Stimulated activated CD4-positive, alpha-beta T cell treated with anti-CD3 and anti-CD28 coated beads, Interleukin-4, amount 100 ng/mL, for 24 hours (primary cell): ENCODE results near the gene PRKCB.
"Not testable (repeated sequence)": the region's sequence is repeated elsewhere in the genome, so short reads cannot be mapped to it uniquely, and the experiment has no call there.

Source experiments
- DNase-seq: peaks from one replicate; pipeline ENCODE4 v3.0.0-alpha.2; 2020

The PRKCB gene

DNA sequence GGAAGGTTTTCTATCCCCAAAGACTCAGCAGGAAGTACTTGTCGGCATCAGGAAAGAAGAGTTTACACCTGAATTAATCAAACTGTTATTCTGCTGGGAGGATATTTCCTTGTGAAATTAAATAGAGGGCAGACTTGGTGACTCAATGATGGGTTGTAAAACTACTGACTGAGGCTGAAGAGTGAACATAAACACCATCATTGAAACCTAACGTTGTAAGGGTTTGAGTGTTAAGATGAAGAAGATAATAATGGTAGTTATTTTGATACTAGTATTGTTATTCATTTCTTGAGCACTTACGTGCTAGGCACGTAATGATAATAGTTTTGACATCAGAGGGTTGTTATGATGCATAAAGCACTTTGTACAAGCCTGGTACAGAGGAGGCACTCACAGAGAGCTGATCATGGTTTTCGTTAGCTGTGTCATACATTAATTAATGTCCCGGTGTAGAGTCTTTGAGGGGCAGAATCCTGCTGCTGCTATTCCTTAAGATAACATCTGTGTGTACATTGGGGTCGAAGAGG, 356.2 kb downstream of the PRKCB start:
- DNase-seq, result no peak

DNA sequence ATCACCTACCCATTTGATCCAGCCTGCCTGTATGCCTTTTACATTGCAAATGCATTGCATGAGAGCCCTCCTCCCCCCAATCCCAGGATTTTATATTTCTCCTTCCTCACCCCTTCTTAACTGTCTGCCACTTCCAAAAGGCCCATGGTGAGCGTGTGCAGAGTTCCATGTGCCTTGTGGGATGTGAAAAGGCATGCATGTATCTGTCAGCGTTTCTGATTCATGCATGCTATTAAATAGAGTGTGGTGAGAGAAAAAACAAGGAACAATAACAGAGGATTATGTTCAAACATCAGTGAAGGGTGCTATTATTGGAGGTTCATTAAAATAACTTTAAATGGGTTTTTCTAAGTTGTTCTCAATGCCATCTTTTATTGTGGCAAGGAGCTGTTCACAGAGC, 359.4 kb downstream of the PRKCB start:
- no peak for DNase-seq

DNA sequence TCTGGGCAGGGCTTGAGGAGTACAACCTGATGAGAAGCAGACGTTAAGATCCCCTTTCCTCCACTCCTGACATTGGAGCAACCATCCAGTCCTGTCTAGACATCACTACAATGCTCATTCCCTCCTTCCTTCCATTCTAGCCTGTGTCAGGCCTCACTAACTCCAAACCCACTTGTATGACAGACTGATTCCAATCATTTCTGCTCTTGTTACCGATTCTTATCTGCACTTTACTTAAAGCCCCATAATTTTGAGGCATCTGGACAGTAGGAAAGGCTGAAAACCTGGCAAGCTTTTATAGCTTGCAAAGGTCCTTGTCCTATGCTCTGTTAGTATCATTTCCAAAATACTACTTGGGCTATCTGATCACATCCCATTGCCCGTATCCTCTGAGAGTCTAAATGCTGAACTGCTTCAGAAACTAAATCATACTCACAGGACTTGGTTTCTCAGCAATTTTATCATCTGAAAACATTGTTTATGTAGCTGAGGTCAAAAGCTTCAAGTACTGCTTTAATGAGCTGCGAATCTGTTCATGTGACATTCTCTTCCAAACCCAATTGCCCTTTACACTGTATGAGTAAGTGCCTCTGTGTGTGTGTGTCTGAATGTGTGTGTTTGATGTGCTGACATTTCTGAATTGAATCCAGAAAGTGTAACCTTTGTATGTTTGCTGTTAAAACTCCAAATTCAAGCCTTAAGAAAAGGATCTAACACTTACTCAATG, 363.2 kb downstream of the PRKCB start:
- no peak for DNase-seq

GRCh38 chr16:24203675-24204074, 367.9 kb downstream of the PRKCB start:
- DNase-seq, result no peak

DNA sequence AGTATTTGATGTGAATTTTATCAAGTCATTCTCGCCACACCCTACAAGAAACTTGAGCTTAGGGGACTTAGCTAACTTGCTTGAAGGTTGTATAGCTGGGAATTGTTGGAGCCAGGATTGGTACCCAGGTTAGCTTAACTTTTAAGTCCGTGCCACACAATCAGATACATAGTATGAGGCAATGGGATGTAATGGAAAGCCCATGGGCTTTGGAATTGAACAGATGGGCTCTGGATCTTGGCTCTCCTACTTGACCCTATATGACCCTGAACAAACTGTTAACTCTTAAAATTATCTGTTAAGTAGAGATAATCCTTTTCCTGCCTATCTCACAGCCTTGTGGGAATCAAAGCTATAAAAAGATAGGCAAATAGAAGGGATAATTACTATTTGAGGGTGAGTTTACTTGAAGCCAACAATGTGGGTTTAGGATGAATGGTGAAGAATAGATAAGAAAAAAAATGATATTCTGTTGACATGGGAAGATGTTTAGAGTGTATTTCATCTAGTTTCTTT, 368.4 kb downstream of the PRKCB start:
- DNase-seq, result no peak

GRCh38 chr16:24206926-24207325, 371.1 kb downstream of the PRKCB start:
- no peak for DNase-seq

DNA sequence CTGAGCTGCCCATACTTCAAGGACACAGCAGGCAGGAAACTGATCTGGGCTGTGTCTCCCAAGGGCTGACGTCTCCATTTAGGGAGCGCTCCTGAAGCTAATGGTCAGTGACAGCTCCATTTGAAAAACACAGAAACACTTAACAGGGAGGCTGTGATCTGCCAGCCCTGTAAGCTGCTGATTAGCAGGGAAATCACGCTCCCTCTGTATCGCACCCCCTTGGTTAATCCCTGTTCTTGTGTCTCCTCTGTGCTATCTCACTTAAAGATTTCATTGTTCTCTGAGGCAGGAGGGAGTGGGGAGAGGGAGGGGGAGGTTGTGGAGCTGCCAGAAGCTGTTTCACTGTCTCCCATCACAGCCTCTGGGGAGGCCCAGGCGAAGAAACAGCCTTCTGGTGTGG, 372.9 kb downstream of the PRKCB start:
- DNase-seq, result no peak

DNA sequence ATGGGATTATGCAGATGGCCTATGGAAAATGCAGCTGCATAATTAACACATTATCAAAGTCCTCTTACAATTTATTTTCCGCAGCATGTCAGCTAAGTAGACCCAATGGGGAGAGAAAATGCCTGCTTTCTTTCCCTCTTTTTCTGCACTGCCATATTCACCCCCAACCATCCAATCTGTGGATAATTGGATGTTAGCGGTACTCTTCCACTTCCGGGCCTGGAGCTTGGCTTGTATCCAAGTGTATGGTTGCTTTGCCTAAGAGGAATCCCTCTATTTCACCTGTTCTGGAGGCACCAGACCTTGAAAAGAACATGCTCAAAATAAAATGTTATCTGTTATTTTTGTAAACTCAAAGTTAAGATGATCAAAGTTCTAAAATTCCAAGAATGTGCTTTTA, 379.2 kb downstream of the PRKCB start:
- no peak for DNase-seq

DNA sequence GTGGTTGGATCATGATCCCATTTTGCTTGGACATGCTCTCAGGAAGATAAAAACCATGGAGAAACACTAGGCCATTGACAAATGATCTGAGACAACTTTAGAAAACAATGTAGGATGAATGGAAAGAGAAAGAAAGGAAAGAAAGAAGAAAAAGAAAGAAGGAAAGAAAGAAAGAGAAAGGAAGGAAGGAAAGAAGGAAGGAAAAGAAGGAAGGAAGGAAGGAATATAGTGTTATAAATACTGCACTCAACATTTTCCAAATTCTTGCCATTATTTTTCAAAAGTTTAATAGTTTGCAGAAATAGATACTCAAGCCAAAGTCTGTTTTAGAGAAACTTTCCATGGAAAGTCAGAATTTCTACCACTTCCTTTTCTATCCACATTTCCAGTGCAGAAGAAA, 381.2 kb downstream of the PRKCB start:
- no peak for DNase-seq

DNA sequence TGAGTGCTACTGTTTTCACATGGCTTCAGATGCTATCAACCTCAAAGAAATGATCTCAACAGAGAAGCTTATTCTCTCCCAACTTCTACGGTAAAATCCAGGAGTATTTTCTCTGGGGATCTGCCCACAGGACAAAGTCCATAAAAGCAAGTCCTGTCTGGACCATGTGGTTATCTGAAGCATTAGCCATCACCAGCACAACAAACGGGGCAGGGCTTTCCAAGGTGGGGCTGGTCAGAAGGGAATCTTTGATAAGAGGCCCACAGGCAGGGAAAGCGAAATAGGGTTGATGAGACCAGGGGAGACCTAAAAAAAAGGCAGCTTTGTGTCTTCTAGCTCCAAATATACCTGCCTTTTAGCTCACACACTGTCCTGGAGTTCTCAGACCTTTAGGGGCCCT, 381.7 kb downstream of the PRKCB start:
- DNase-seq, result no peak

DNA sequence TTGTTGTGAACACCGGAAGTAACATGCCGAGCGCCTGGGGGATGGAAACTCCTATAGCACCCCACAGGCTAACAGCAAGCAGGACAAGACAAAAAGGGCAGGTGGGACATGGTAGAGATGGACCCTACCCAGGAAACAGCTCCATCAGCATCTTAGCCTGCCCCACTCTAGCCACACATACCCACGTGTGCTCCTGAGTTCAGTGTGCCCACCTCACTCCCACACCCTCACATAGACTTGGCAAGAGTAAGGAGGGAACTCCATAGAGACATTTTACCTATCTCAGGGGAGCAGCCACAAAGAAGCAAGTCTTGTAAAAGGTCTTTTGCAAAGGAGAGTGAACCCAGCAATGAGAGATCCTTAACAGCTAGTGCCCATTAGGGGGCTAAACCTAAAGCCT, 382.5 kb downstream of the PRKCB start:
- DNase-seq, result no peak

GRCh38 chr16:24221219-24221618, 385.4 kb downstream of the PRKCB start:
- no peak for DNase-seq

- DNase-seq, result no peak
These were observed 392.7 kb downstream of the PRKCB start for GRCh38 chr16:24228514-24228913.

DNA sequence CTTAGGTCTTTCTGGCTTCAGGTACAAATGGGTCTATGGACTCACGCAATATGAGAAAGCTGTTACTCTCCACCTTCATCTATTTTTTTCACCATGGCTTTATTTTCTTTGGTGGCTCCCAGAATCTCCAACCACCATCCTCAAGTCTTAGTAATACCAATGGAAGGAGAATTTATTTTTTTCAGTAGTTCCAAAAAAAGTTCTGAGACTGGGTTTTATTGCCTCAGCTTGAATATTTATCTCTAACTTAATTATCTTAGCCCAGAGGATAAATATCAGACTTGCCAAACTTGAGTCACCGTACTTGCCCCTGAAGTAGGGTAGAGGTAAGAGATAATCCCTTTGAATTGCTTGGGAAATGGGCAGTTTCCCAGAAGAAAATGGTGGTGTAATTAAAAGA, 397.2 kb downstream of the PRKCB start:
- DNase-seq, result no peak

DNA sequence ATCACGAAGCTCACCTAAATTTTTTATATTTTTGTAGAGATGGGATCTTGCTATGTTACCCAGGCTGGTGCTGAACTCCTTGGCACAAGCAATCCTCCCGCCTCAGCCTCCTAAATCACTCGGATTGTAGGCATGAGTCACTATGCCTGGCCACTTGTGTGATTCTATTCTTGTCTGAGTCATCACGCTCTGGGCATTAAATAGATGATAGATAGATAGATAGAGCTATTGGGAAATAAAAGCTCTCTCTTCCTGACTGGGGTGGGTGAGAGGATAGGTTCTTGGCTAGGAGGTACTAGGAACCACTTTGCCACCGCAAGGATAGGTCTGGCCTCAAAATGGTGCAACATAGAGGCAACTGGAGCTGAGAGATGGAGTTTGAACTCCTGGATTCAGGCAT, 399.0 kb downstream of the PRKCB start:
- no peak for DNase-seq

DNA sequence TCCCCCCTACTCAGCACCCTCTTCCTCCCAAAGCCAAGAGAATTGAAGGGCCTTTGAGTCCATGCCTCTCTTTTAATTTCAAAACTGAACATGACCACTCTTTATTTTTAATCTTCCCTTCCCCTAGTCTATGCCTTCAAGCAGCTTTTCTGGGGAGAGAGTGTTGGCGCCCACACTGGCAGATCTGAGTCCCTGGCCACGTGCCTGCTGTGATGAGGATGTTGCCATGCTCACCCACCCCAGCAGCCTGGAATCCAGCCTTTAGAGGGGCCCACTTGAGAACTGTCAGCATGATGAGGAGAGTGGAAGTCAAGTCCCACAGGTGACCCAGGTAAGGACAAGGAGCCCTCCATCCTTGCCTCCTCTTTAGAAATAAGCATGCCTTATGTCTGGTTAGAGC, 400.0 kb downstream of the PRKCB start:
- no peak for DNase-seq

- not testable (repeated sequence) for DNase-seq
These were observed 403.1 kb downstream of the PRKCB start for GRCh38 chr16:24238846-24239245.

GRCh38 chr16:24246911-24247607, 411.3 kb downstream of the PRKCB start:
- no peak for DNase-seq

- peak; percentile 40 for DNase-seq
These were observed 417.4 kb downstream of the PRKCB start for GRCh38 chr16:24253192-24253591.

GRCh38 chr16:24255456-24256371, 419.9 kb downstream of the PRKCB start, which contains the start of gene CACNG3:
TSS of gene CACNG3 (plus strand) at chr16:24256335. CDS start at chr16:24256755, 420 bp downstream.
- peak; percentile 48 for DNase-seq

- DNase-seq, result no peak
These were observed 422.2 kb downstream of the PRKCB start for GRCh38 chr16:24257958-24258357.

- no peak for DNase-seq
These were observed 423.0 kb downstream of the PRKCB start for GRCh38 chr16:24258791-24259190.

DNA sequence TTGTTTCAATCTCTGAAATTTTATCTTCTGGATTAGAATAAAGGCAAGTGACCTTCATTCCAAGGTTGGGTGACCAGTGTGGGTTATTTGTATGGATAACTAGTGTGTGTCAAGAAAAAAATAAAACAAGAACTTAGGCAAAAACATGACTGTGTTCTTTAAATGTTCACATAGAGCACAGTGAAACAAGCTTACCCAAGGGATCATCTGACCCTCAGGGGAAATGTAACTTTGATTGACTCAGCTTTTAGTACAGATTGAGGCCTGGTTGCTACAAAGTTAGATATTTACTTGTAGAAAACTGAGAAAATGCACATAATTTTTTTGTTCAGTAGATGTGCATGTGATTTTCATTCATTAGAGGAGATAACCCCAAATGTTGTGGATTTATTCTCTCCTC, 427.0 kb downstream of the PRKCB start:
- DNase-seq, result no peak
